Uterus (tissue), 2 donors: Measurements from ENCODE around the gene COLEC11.

ENCODE experiments used
- CTCF ChIP-seq, 4 experiments: fragments of 200-600 bp in 2 of 4; fragments of 450-650 bp in 2 of 4; sonication (generic) in 2 of 4; IDR thresholded peaks; one replicate each; pipeline ENCODE4 v1.5.1; 2016 to 2019; ENCODE audit warnings: antibody characterized with exemption in 4 of 4, mild to moderate bottlenecking in 2 of 4, moderate library complexity in 1 of 4
- POLR2A ChIP-seq, 2 donors: fragments of 450-650 bp; IDR thresholded peaks; one replicate each; pipeline ENCODE4 v1.6.1; 2016; ENCODE audit warnings: antibody characterized with exemption in 2 of 2, mild to moderate bottlenecking in 1 of 2, moderate library complexity in 1 of 2

GRCh38 chr2:3647831-3648651, 53.1 kb downstream of the COLEC11 start:
- TF ChIP-seq POLR2A (IDR thresholded peaks at IDR 0.05) (no peak), CTCF (IDR thresholded peaks at IDR 0.05) (no peak)
